Small intestine (tissue), 7 donors: Measurements from ENCODE around the gene DEPDC5. TPM values are rescaled to one million over a fixed set of nuclear protein-coding genes. Genes with fewer than 3 reads are reported as not detected.
A peak's percentile ranks its signal among the peaks of the same experiment; 100 is the strongest.

Experiments
- DNase-seq, 2 donors: peaks; one replicate each; pipeline versions ENCODE4 v3.0.0 to v3.0.0-alpha.2; 2013
- FAIRE-seq: peaks from 2 replicates; lab custom pipeline; 2012; peaks lifted over from hg19 to GRCh38; lab: Jason Lieb, UNC
- H3K27ac ChIP-seq, 3 donors: one replicate each; pipeline ENCODE4 v1.5.1; 2013; ENCODE audit warnings: low read length in 2 of 3, mild to moderate bottlenecking in 2 of 3, control low read depth in 1 of 3, inconsistent platforms in 1 of 3, low read depth in 1 of 3, moderate library complexity in 1 of 3
- H3K27me3 ChIP-seq, 3 donors: one replicate each; pipeline ENCODE4 v1.6.1; 2013; ENCODE audit warnings: low read length in 3 of 3, inconsistent platforms in 1 of 3; ENCODE audit not compliant: control insufficient read depth in 3 of 3, insufficient read depth in 3 of 3
- H3K36me3 ChIP-seq, 3 donors: one replicate each; pipeline ENCODE4 v1.6.1; 2013; ENCODE audit warnings: low read length in 3 of 3, inconsistent platforms in 1 of 3, low read depth in 1 of 3, mild to moderate bottlenecking in 1 of 3, moderate library complexity in 1 of 3; ENCODE audit not compliant: control insufficient read depth in 3 of 3, insufficient read depth in 2 of 3
- H3K4me1 ChIP-seq, 3 donors: one replicate each; pipeline ENCODE4 v1.6.1; 2013; ENCODE audit warnings: low read length in 2 of 3, inconsistent platforms in 1 of 3, low read depth in 1 of 3, mild to moderate bottlenecking in 1 of 3, moderate library complexity in 1 of 3; ENCODE audit not compliant: control insufficient read depth in 3 of 3, insufficient read depth in 2 of 3
- H3K4me3 ChIP-seq, 3 donors: one replicate each; pipeline ENCODE4 v1.5.1; 2013; ENCODE audit warnings: low read length in 3 of 3, control low read depth in 1 of 3, inconsistent platforms in 1 of 3, low read depth in 1 of 3, mild to moderate bottlenecking in 1 of 3, moderate library complexity in 1 of 3
- H3K9me3 ChIP-seq, 2 donors: one replicate each; pipeline ENCODE4 v1.6.1; 2013; ENCODE audit warnings: low read depth in 1 of 2, low read length in 1 of 2; ENCODE audit not compliant: control insufficient read depth in 2 of 2, insufficient read depth in 1 of 2
- WGBS, 3 donors: extraction: QIAGEN DNeasy Blood & Tissue Kit; methylation state at CpG; one replicate each; pipeline ENCODE4 v1.1.7; 2013; 5-methylcytosine and 5-hydroxymethylcytosine counted together
- polyA plus RNA-seq, 4 donors: library from polyadenylated mRNA; stranded (reverse) in 3 of 4; unstranded in 1 of 4; fragments of 200-250 nt in 3 of 4; fragments of 120-200 nt in 1 of 4; gene quantifications; one replicate each; pipeline versions ENCODE4 v1.2.1 to v1.2.3, GENCODE V29; 2013
- donor health status: healthy with polysubstance abuse.
- donor health status: control.
- donor health status: control.
- donor health status: Bipolar disorder and iron deficiency.
- donor health status: healthy.

Gene DEPDC5
- polyA plus RNA-seq, 4 donors = 11.1 to 15.2 (median 13.2) TPM

DNA sequence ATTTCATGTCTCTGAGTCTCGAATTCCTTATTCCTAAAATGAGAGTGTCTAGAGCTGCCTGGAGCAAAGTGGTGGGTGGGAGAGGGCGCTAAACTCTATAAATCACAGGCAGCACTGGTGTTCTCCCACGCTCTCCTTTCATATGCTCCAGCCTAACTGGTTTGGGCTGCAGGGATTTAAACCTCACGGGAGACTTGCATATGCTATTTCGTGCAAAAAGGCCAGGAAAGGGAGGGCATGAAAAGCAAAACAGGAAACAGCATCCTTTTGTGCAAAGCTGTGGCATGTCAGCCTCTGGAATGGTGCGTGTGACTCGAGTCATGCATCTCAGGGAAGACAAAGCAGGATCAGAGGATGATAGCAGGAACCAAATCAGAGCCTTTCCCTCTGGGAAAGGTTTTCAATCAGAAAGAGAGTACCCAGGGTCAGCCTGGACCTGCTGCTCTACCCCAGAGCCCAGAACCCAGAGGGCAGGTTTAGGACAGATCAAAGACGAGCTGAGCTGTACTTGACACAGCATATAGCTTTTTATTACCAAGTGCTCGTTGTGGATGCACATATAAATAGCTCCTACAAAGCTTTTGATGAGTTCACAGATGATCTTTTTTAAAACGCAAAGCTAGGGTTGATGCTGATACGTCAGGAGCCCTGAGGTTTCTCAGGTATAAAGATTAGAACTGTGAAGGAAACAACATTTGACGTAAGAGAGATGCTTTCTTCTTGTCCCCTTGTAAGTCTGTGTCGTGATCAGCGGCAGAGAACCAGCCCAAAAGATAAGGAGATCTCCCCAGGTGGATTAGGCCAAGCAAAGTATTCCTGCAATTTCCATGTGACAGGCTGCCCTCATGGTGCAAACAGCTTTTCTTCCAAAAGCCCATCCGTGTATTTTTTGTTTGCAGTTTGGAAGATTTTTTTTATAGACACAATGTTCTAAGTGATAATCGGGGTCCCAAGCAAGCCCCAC is 144.3 kb downstream of the DEPDC5 start:
- H3K27me3 ChIP-seq = no peaks in the 10 kb centered on the region
- no peak overlapping the region for H3K4me3 ChIP-seq
- DNase-seq (no peak), FAIRE-seq (no peak)
- WGBS, 3 donors = 83 to 88% (median 85%) methylated on average over 16 of the region's 16 CpGs
- H3K4me1 ChIP-seq = peaks cover 0 to 19% (median 0%) of the 10 kb centered on the region in 3 donors
- H3K27ac ChIP-seq = no peak overlapping the region
- H3K36me3 ChIP-seq = peaks cover 2 to 34% (median 6%) of the 10 kb centered on the region in 3 donors
- no peaks in the 10 kb centered on the region for H3K9me3 ChIP-seq

DNA sequence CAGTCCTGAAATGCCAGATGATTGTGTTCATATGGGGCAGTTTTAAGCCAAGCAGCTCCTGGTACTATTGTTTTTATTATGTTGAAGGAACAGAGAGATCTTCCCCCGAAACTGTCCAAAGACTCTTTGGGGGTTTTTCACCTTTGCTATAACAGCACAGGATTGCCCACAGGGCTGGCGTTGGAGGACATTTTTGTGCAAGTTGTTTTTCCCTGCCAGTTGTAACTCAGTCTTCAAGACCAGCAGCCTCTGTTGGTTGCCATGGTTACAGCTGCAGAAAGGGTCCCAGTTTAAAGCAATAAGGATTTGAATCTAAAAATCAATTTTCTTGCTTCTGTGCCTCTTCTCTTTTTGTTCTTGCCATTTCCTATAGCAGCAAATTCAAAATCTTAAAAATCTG is 145.1 kb downstream of the DEPDC5 start:
- Histone ChIP-seq H3K27ac (no peak overlapping the region), H3K9me3 (no peaks in the 10 kb centered on the region), H3K36me3 (peaks cover 2 to 35% (median 6%) of the 10 kb centered on the region in 3 donors), H3K4me1 (peaks cover 0 to 14% (median 0%) of the 10 kb centered on the region in 3 donors), H3K4me3 (no peak overlapping the region), H3K27me3 (no peaks in the 10 kb centered on the region)
- 89 to 91% (median 90%) methylated on average over 2 of the region's 2 CpGs for WGBS, 3 donors
- FAIRE-seq (no peak), DNase-seq (no peak)

DNA sequence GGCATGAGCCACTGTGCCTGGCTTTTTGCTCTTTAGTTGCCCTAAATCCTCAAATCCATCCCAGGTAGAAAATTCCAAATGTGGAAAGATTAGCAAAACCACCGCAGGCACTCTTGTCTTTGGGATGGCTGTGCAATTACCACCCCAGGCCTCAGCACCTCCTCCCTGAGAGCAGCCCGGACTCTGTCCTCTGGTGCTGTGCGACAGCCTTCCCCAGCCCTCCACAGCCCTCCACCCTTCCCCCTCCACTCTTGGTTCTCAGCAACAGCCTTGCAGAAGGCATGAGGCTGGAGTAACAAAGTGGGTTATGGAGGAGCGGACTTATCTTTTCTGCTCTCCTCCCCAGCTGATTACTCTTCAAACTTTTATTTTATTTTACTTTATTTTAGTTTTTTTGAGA is 145.8 kb downstream of the DEPDC5 start:
- no peaks in the 10 kb centered on the region for H3K27me3 ChIP-seq
- no peaks in the 10 kb centered on the region for H3K9me3 ChIP-seq
- H3K4me3 ChIP-seq = no peak overlapping the region
- H3K4me1 ChIP-seq = peaks cover 0 to 13% (median 0%) of the 10 kb centered on the region in 3 donors
- H3K27ac ChIP-seq = no peak overlapping the region
- DNase-seq (peak in 1 of 2 donors; percentile 66), FAIRE-seq (no peak)
- peaks cover 2 to 39% (median 6%) of the 10 kb centered on the region in 3 donors for H3K36me3 ChIP-seq
- WGBS, 3 donors = 63 to 84% (median 83%) methylated on average over 4 of the region's 4 CpGs

DNA sequence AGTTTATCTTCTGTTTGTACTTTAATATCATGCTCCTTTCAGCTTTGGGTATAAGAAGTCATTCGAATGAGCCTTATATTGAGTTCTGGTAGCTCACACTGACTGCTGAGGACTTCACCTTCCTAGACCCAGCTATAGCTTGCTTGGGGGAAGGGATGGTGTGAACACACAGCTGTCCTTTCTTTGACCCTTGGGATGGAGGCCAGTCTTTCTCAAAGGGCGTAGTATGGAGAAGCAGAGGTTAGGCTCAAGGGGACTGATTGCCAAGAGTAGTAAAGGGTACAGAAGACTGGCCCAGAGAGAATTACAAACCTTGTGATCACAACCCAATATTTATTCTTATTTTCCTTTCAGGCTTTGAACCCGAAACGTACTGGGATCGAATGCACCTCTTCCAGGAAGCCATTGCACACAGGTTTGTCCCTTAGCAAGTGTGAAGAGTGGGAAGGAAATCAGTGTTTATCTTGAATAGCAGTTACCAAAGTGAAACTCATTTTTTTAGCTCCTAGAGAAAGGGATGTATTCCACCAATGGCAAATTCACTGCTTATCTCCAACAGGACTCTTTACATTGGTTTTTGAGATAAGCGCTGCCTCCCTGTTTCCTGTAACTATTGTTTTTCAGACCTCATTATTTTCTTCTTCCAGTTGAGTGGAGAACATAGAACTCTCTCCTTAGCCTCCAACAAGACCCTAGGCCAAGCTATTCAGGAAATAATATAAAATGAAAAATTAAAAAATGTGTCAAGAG is 147.7 kb downstream of the DEPDC5 start:
- Histone ChIP-seq H3K4me1 (peaks cover 0 to 13% (median 0%) of the 10 kb centered on the region in 3 donors), H3K4me3 (no peak overlapping the region), H3K36me3 (peaks cover 2 to 49% (median 10%) of the 10 kb centered on the region in 3 donors), H3K27ac (no peak overlapping the region), H3K27me3 (no peaks in the 10 kb centered on the region), H3K9me3 (no peaks in the 10 kb centered on the region)
- 77 to 92% (median 88%) methylated on average over 6 of the region's 6 CpGs for WGBS, 3 donors
- FAIRE-seq (no peak), DNase-seq (no peak)

DNA sequence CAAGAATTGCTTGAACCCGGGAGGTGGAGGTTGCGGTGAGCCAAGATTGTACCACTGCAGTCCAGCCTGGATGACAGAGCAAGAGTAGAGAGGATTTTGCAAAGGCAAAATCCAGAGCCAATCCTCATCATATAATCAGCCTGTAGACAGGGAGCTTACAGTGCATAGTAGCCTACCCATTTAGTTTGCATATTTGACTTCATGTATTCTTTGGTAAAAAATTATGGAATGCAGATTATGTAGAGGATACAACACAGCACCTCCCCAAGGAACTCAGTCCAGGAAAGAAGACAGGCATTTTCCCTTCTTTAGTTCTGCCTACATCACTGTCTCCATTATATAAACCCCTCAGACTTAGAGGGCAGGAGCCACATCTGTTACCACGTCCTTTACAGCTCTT is 150.8 kb downstream of the DEPDC5 start:
- H3K27me3 ChIP-seq = no peaks in the 10 kb centered on the region
- H3K27ac ChIP-seq = no peak overlapping the region
- H3K36me3 ChIP-seq = peaks cover 4 to 51% (median 12%) of the 10 kb centered on the region in 3 donors
- WGBS, 3 donors = 95 to 96% (median 95%) methylated on average over 3 of the region's 3 CpGs
- no peak for FAIRE-seq
- peaks cover 0 to 10% (median 0%) of the 10 kb centered on the region in 3 donors for H3K4me1 ChIP-seq
- H3K4me3 ChIP-seq = no peak overlapping the region
- DNase-seq = no peak
- no peaks in the 10 kb centered on the region for H3K9me3 ChIP-seq

DNA sequence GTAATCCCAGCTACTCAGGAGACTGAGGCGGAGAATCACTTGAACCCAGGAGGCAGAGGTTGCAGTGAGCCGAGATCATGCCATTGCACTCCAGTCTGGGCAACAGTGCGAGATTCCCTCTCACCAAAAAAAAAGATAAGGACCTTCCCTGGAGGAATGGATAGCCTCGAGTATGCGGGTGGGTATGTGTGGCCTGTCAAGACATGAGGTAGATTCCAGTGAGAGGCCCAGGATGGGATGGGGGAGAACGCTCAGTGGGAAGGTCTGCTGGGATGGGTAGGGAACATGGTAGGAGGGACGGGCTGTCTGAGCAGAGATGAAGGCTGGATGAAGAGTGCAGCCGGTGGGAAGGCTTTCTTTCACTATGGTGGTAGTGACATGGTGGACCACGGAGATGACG is 151.5 kb downstream of the DEPDC5 start:
- Histone ChIP-seq H3K4me3 (no peak overlapping the region), H3K4me1 (peaks cover 0 to 6% (median 0%) of the 10 kb centered on the region in 3 donors), H3K27me3 (no peaks in the 10 kb centered on the region), H3K9me3 (no peaks in the 10 kb centered on the region), H3K27ac (no peak overlapping the region), H3K36me3 (peaks cover 7 to 54% (median 12%) of the 10 kb centered on the region in 3 donors)
- DNase-seq = no peak
- FAIRE-seq = no peak
- 94 to 95% (median 95%) methylated on average over 10 of the region's 10 CpGs for WGBS, 3 donors

DNA sequence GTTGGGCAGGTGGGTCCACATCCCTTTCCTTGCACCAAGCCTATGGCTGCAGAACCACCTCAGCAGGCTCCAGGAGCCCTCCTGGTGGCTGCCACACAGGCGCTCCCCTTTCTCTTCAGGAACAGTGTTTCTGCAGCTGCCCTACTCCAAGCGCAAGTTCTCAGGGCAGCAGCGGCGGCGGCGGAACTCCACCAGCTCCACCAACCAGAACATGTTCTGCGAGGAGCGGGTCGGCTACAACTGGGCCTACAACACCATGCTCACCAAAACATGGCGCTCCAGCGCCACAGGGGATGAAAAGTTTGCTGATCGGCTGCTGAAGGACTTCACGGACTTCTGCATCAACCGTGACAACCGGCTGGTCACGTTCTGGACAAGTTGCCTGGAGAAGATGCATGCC is 152.3 kb downstream of the DEPDC5 start:
- 96 to 97% (median 96%) methylated on average over 16 of the region's 16 CpGs for WGBS, 3 donors
- Histone ChIP-seq H3K4me1 (peaks cover 0 to 6% (median 0%) of the 10 kb centered on the region in 3 donors), H3K36me3 (peaks cover 7 to 56% (median 12%) of the 10 kb centered on the region in 3 donors), H3K9me3 (no peaks in the 10 kb centered on the region), H3K27me3 (no peaks in the 10 kb centered on the region), H3K4me3 (no peak overlapping the region), H3K27ac (no peak overlapping the region)
- no peak for FAIRE-seq
- DNase-seq = no peak

DNA sequence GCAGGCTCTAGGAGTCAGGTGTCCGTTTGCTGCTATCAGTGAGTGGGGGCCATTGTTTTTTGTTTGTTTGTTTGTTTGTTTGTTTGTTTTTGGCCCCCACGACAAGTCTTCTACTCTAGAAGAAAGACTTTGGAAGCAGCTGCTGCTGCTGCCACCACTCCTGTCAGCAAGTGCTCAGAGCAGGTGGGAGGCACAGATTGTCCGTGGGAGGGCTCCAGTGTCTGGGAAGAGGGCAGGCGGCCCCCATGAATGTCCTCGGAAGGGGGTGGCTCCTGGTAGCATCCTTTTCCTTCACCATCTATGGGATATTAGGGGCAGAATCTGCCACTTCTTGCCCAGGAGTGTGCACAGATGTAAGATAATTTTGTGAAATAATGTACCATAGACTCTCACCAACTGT is 152.8 kb downstream of the DEPDC5 start:
- H3K4me1 ChIP-seq = peaks cover 0 to 4% (median 0%) of the 10 kb centered on the region in 3 donors
- H3K27ac ChIP-seq = no peak overlapping the region
- DNase-seq (no peak), FAIRE-seq (no peak)
- H3K9me3 ChIP-seq = no peaks in the 10 kb centered on the region
- WGBS, 3 donors = 86 to 88% (median 87%) methylated on average over 5 of the region's 5 CpGs
- no peak overlapping the region for H3K4me3 ChIP-seq
- no peaks in the 10 kb centered on the region for H3K27me3 ChIP-seq
- H3K36me3 ChIP-seq = peaks cover 7 to 56% (median 12%) of the 10 kb centered on the region in 3 donors
